ENCODE results near the gene PRPF39.
"Not testable (repeated sequence)": the region's sequence is repeated elsewhere in the genome, so short reads cannot be mapped to it uniquely, and the experiment has no call there.

PRPF39 gene

DNA sequence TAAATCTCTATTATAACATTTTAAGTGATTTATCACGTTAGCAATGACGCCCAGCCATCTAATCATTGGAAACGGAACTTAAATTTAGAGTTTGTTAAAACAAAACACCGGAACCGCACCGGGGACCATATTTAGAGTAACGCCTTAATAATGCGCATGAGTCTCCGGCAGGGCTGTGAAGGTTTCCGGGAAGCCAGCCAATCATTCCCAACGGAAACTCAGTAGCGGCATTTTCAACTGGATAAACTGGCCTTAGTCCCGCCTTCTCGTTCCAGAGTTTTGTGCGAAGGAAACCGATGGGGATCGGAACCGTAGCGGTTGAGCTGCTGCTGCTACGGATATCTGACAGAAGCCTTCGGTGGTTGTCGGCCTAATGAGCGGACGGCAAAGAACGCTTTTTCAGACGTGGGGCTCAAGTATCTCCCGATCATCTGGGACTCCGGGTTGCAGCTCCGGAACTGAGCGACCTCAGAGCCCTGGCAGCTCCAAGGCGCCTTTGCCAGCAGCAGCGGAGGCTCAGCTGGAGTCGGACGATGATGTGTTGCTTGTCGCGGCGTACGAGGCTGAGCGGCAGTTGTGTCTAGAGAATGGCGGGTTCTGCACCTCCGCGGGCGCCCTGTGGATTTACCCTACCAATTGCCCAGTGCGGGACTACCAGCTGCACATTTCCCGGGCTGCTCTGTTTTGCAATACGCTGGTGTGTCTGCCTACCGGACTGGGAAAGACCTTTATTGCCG lies 51.9 kb downstream of the PRPF39 start, which contains the start of gene FANCM:
FANCM (plus strand) TSS at position 272 of the 737 bp plus-strand sequence; CDS start at position 374, 102 bp downstream.
- no peak for TF ChIP-seq CTCF (conservative IDR thresholded peaks at IDR 0.05; ENCODE audit: low read depth)
- DNase-seq (ENCODE audit: low spot score): peak; percentile 94
- peak within 1 kb of the TSS; percentile 93 for H3K27ac ChIP-seq
- POLR2A ChIA-PET (ENCODE audit: low non-redundant PET): interaction anchor here (0.6 kb wide), 1 partner anchor 174 kb away, joined by 3 read pairs; the partner anchor contains the start of gene TOGARAM1
- CTCF ChIA-PET: no interaction called here

GRCh38 chr14:45136399-45136798 lies 52.5 kb downstream of the PRPF39 start:
- peak overlapping the region; percentile 93 for H3K27ac ChIP-seq
- POLR2A ChIA-PET (ENCODE audit: low non-redundant PET): interaction anchor here (0.6 kb wide), 1 partner anchor 174 kb away, joined by 3 read pairs; the partner anchor contains the start of gene TOGARAM1
- CTCF ChIA-PET: interaction anchor here (0.6 kb wide), 1 partner anchor 24 kb away, joined by 5 read pairs; no protein-coding TSS in a partner anchor
- no peak for DNase-seq (ENCODE audit: low spot score)
- no peak for TF ChIP-seq CTCF (conservative IDR thresholded peaks at IDR 0.05; ENCODE audit: low read depth)

DNA sequence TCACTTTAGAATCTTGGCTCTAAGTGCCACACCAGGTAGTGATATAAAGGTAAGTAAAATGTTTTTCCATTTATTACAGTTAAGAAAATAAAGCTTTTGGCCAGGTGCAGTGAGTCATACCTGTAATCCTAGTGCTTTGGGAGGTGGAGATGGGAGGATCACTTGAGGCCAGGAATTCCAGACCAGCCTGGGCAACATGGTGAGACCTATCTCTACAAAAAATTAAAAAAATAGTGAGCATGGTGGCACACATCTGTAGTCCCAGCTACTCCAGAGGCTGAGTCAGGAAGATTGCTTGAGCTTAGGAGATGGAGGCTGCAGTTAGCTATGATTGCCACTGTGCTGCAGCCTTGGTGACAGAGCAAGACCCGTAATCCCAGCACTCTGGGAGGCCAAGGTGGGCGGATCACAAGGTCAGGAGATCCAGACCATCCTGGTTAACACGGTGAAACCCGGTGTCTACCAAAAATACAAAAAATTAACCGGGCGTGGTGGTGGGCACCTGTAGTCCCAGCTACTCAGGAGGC lies 56.8 kb downstream of the PRPF39 start:
- ChIA-PET CTCF (no interaction called here), POLR2A (ENCODE audit: low non-redundant PET) (interaction anchor here (0.5 to 0.7 kb wide), 2 partner anchors 82 to 109 kb away, joined by 3 read pairs; no protein-coding TSS in a partner anchor)
- DNase-seq (ENCODE audit: low spot score): no peak
- no peak for TF ChIP-seq CTCF (conservative IDR thresholded peaks at IDR 0.05; ENCODE audit: low read depth)
- peak overlapping the region; percentile 62 for H3K27ac ChIP-seq

- DNase-seq (ENCODE audit: low spot score); POLR2A ChIA-PET (ENCODE audit: low non-redundant PET); CTCF ChIA-PET; H3K27ac ChIP-seq: not testable (repeated sequence)
These were observed 58.2 kb downstream of the PRPF39 start for GRCh38 chr14:45142083-45142482.

DNA sequence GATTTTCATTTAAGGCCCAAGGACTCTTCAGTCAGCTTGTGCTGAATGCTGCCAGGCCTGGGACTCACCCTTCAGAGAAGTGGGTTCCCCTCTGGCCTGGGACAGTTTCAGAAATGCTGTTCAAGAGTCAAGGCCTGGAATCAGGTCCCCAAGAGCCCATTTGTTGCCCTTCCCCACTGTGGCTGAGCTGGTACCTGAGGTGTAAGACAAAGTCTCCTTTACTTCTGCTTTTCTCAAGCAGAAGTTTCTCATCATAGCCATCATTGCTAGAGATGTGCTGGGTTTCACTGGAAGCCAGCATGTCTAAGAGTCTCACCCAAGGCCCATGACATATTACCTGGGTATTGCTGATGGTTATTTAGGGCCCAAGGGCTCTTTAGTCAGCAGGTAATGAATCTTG lies 60.7 kb downstream of the PRPF39 start:
- ChIA-PET POLR2A (ENCODE audit: low non-redundant PET) (no interaction called here), CTCF (interaction anchor here (1.1 kb wide), 1 partner anchor 231 kb away, joined by 3 read pairs; no protein-coding TSS in a partner anchor)
- no peak overlapping the region for H3K27ac ChIP-seq
- DNase-seq (ENCODE audit: low spot score): no peak
- TF ChIP-seq CTCF (conservative IDR thresholded peaks at IDR 0.05; ENCODE audit: low read depth): no peak

DNA sequence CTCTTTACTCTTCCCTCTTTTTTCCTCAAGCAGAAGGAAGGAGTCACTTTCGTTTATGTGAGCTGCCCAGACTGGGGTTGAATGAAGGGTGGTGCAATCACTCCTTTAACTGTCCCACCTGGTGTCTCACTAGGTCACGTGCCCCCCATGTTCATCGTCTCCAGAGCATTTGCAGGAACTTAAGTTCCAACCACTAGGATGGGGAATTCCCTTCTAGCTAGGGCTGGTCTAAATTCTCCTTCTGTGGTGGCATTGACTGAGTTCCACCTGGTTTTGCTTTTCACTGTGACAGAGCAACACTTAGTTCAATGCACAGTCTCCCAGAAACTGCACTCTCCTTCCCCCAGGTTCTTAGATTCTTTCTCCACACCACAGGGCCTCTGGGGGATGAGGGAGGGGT lies 61.3 kb downstream of the PRPF39 start:
- H3K27ac ChIP-seq: no peak overlapping the region
- ChIA-PET POLR2A (ENCODE audit: low non-redundant PET) (no interaction called here), CTCF (interaction anchor here (1.1 kb wide), 1 partner anchor 231 kb away, joined by 3 read pairs; no protein-coding TSS in a partner anchor)
- TF ChIP-seq CTCF (conservative IDR thresholded peaks at IDR 0.05; ENCODE audit: low read depth): no peak
- DNase-seq (ENCODE audit: low spot score): no peak

GRCh38 chr14:45149602-45150001 lies 65.7 kb downstream of the PRPF39 start:
- DNase-seq (ENCODE audit: low spot score): no peak
- no peak for TF ChIP-seq CTCF (conservative IDR thresholded peaks at IDR 0.05; ENCODE audit: low read depth)
- ChIA-PET CTCF (no interaction called here), POLR2A (ENCODE audit: low non-redundant PET) (no interaction called here)
- H3K27ac ChIP-seq: no peak overlapping the region
